Small intestine (tissue), 7 donors: ENCODE measurements around the gene SMAD3. TPM values are rescaled to one million over a fixed set of nuclear protein-coding genes. Genes with fewer than 3 reads are reported as not detected.
A peak's percentile ranks its signal among the peaks of the same experiment; 100 is the strongest.

Experiments used
- DNase-seq, 2 donors: peaks; one replicate each; pipeline versions ENCODE4 v3.0.0 to v3.0.0-alpha.2; 2013
- FAIRE-seq: peaks from 2 replicates; lab custom pipeline; 2012; peaks lifted over from hg19 to GRCh38; lab: Jason Lieb, UNC
- H3K27ac ChIP-seq, 3 donors: one replicate each; pipeline ENCODE4 v1.5.1; 2013; ENCODE audit warnings: low read length in 2 of 3, mild to moderate bottlenecking in 2 of 3, control low read depth in 1 of 3, inconsistent platforms in 1 of 3, low read depth in 1 of 3, moderate library complexity in 1 of 3
- H3K27me3 ChIP-seq, 3 donors: one replicate each; pipeline ENCODE4 v1.6.1; 2013; ENCODE audit warnings: low read length in 3 of 3, inconsistent platforms in 1 of 3; ENCODE audit not compliant: control insufficient read depth in 3 of 3, insufficient read depth in 3 of 3
- H3K36me3 ChIP-seq, 3 donors: one replicate each; pipeline ENCODE4 v1.6.1; 2013; ENCODE audit warnings: low read length in 3 of 3, inconsistent platforms in 1 of 3, low read depth in 1 of 3, mild to moderate bottlenecking in 1 of 3, moderate library complexity in 1 of 3; ENCODE audit not compliant: control insufficient read depth in 3 of 3, insufficient read depth in 2 of 3
- H3K4me1 ChIP-seq, 3 donors: one replicate each; pipeline ENCODE4 v1.6.1; 2013; ENCODE audit warnings: low read length in 2 of 3, inconsistent platforms in 1 of 3, low read depth in 1 of 3, mild to moderate bottlenecking in 1 of 3, moderate library complexity in 1 of 3; ENCODE audit not compliant: control insufficient read depth in 3 of 3, insufficient read depth in 2 of 3
- H3K4me3 ChIP-seq, 3 donors: one replicate each; pipeline ENCODE4 v1.5.1; 2013; ENCODE audit warnings: low read length in 3 of 3, control low read depth in 1 of 3, inconsistent platforms in 1 of 3, low read depth in 1 of 3, mild to moderate bottlenecking in 1 of 3, moderate library complexity in 1 of 3
- H3K9me3 ChIP-seq, 2 donors: one replicate each; pipeline ENCODE4 v1.6.1; 2013; ENCODE audit warnings: low read depth in 1 of 2, low read length in 1 of 2; ENCODE audit not compliant: control insufficient read depth in 2 of 2, insufficient read depth in 1 of 2
- WGBS, 3 donors: extraction: QIAGEN DNeasy Blood & Tissue Kit; methylation state at CpG; one replicate each; pipeline ENCODE4 v1.1.7; 2013; 5-methylcytosine and 5-hydroxymethylcytosine counted together
- polyA plus RNA-seq, 4 donors: library from polyadenylated mRNA; stranded (reverse) in 3 of 4; unstranded in 1 of 4; fragments of 200-250 nt in 3 of 4; fragments of 120-200 nt in 1 of 4; gene quantifications; one replicate each; pipeline versions ENCODE4 v1.2.1 to v1.2.3, GENCODE V29; 2013
- donor health status: healthy with polysubstance abuse.
- donor health status: control.
- donor health status: control.
- donor health status: Bipolar disorder and iron deficiency.
- donor health status: healthy.

SMAD3 gene
- polyA plus RNA-seq, 4 donors, result 11.6 to 33.2 (median 14.6) TPM

DNA sequence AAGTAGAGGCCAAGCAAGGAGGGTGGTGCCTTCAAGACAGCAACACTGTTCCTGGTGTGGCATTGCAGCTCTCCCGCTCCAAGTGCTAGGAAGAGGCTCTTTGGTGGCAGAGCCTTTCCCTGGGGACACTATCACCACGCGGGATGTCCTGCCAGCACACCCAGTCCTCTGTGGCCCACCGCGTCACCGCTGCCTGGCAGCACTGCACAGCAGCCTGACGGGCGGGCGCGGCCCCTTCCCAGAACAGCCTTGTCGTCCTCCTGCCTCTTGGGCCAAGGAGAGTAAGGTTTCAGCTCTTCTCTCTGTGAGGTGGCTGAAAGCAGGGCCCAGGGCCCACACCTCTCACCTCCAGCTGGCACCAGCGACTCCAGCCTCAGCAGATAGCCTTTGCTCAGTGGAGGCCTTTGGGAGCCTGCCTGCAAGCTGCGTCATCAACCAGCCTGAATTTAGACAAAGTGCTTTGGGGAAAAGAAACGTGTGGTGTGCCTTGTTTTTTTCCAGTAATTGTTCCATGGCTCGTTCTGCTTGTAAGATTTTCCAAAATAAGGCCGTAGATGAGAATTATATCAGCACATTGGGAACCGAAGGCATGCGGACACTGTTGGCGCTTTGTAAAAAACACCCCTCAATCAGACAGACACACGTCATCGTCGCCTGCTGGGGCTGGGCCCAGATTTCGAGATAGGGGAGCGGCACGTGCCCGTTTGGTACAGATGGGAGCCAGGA is 124.1 kb downstream of the SMAD3 start:
- Histone ChIP-seq H3K27ac (peak overlapping the region in 2 of 3 donors; percentile 49 to 51), H3K9me3 (no peaks in the 10 kb centered on the region), H3K4me1 (peaks cover 0 to 8% (median 7%) of the 10 kb centered on the region in 3 donors), H3K4me3 (no peak overlapping the region), H3K27me3 (no peaks in the 10 kb centered on the region), H3K36me3 (peaks cover 10 to 82% (median 13%) of the 10 kb centered on the region in 3 donors)
- DNase-seq (no peak), FAIRE-seq (no peak)
- WGBS, 3 donors, result 83 to 94% (median 94%) methylated on average over 23 to 26 of the region's 26 CpGs

DNA sequence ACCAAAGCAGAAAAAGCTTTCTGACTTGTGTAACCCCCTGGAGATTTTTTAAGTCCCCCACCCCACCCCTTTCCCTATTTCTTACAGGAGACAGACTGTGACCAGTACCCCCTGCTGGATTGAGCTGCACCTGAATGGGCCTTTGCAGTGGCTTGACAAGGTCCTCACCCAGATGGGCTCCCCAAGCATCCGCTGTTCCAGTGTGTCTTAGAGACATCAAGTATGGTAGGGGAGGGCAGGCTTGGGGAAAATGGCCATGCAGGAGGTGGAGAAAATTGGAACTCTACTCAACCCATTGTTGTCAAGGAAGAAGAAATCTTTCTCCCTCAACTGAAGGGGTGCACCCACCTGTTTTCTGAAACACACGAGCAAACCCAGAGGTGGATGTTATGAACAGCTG is 124.9 kb downstream of the SMAD3 start:
- Histone ChIP-seq H3K27me3 (no peaks in the 10 kb centered on the region), H3K4me3 (no peak overlapping the region), H3K9me3 (no peaks in the 10 kb centered on the region), H3K36me3 (peaks cover 9 to 81% (median 13%) of the 10 kb centered on the region in 3 donors), H3K4me1 (peaks cover 0 to 8% (median 7%) of the 10 kb centered on the region in 3 donors), H3K27ac (peak overlapping the region; percentile 3 to 68 (median 46))
- 56 to 82% (median 57%) methylated on average over 2 of the region's 2 CpGs for WGBS, 3 donors
- no peak for DNase-seq
- no peak for FAIRE-seq

DNA sequence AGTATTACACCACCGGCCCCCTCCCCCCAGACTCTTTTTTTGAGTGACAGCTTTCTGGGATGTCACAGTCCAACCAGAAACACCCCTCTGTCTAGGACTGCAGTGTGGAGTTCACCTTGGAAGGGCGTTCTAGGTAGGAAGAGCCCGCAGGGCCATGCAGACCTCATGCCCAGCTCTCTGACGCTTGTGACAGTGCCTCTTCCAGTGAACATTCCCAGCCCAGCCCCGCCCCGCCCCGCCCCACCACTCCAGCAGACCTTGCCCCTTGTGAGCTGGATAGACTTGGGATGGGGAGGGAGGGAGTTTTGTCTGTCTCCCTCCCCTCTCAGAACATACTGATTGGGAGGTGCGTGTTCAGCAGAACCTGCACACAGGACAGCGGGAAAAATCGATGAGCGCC is 125.4 kb downstream of the SMAD3 start:
- peak overlapping the region; percentile 3 to 68 (median 46) for H3K27ac ChIP-seq
- FAIRE-seq (no peak), DNase-seq (peak; percentile 73 to 87)
- WGBS, 3 donors, result 50 to 77% (median 51%) methylated on average over 11 of the region's 11 CpGs
- H3K27me3 ChIP-seq, result no peaks in the 10 kb centered on the region
- peaks cover 9 to 77% (median 14%) of the 10 kb centered on the region in 3 donors for H3K36me3 ChIP-seq
- no peaks in the 10 kb centered on the region for H3K9me3 ChIP-seq
- no peak overlapping the region for H3K4me3 ChIP-seq
- peaks cover 0 to 8% (median 7%) of the 10 kb centered on the region in 3 donors for H3K4me1 ChIP-seq

DNA sequence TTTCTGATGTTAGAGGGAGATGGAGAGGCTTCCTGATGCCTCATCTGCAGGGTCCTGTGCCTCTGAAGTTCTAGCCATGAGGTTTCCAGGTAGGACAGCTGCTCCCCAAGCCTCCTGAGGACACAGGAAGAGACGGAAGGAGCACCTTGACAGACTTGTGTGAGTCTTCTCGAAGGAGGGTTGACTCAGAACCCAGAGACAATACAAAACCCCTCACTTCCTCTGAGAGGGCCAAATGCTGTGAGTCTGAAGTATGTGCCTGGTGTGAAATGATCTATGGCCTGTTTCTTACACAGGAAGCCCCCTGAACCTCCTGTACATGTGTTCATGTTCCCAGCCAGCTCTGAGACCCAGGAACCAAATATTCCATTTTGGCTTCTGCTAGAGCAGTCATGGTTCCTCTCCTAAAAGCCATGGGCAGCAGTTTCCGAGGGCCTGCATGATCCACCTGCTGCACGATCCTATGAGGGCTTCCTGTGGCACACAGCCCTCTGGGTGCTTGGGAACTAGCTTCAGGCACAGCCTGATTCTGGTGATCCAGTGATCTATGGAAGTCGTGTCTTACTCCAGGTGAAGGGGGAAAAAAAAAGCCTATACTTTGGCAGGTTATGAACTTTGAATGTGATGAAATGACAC is 126.9 kb downstream of the SMAD3 start:
- 88 to 95% (median 93%) methylated on average over 5 of the region's 5 CpGs for WGBS, 3 donors
- no peaks in the 10 kb centered on the region for H3K9me3 ChIP-seq
- peaks cover 5 to 10% (median 7%) of the 10 kb centered on the region in 3 donors for H3K4me1 ChIP-seq
- H3K27ac ChIP-seq, result no peak overlapping the region
- FAIRE-seq (no peak), DNase-seq (no peak)
- no peaks in the 10 kb centered on the region for H3K27me3 ChIP-seq
- H3K36me3 ChIP-seq, result peaks cover 7 to 62% (median 13%) of the 10 kb centered on the region in 3 donors
- no peak overlapping the region for H3K4me3 ChIP-seq

DNA sequence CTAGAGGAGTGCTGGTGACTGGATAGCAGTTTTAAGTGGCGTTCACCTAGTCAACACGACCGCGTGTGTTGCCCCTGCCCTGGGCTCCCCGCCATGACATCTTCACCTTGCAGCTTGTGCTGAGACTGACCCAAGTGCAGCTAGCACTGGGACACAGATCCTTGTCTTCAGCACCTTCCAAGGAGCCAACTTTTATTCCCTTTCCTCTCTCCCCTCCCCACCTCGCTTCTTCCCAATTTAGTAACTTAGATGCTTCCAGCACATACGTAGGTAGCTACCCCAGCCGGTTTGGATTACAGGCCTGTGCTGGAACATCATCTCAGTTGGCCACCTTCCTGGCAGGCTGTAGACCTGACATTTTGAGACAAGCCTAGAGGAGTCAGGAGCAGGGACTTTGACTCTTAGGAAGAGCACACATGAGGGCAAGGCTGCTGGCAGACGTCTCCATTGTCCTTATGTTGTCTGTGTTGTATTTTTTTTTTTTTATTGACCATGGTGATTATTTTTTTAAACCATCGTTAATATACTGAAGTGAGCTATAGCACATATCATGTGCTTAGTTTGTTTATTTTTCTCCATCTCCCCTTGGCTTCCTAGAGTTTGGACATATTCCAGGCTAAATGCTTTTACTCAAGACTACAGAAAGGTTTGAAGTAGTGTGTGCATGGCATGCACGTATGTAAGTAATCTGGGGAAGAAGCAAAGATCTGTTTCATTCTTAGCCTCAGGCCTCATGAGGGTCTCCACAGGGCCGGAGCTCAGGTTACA is 128.0 kb downstream of the SMAD3 start:
- peak overlapping the region in 1 of 3 donors; percentile 23 for H3K27ac ChIP-seq
- WGBS, 3 donors, result 80 to 82% (median 81%) methylated on average over 12 of the region's 12 CpGs
- FAIRE-seq, result no peak

DNA sequence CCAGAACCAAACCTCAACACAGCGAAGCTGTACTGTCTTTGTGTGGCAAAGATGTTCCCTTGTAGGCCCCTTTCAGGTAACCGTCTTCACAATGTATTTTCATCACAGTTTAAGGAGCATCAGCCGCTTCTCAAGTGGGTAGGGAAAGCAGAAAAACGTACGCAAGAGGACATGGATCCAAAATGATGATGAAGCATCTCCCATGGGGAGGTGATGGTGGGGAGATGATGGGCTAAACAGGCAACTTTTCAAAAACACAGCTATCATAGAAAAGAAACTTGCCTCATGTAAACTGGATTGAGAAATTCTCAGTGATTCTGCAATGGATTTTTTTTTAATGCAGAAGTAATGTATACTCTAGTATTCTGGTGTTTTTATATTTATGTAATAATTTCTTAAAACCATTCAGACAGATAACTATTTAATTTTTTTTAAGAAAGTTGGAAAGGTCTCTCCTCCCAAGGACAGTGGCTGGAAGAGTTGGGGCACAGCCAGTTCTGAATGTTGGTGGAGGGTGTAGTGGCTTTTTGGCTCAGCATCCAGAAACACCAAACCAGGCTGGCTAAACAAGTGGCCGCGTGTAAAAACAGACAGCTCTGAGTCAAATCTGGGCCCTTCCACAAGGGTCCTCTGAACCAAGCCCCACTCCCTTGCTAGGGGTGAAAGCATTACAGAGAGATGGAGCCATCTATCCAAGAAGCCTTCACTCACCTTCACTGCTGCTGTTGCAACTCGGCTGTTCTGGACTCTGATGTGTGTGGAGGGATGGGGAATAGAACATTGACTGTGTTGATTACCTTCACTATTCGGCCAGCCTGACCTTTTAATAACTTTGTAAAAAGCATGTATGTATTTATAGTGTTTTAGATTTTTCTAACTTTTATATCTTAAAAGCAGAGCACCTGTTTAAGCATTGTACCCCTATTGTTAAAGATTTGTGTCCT is 129.0 kb downstream of the SMAD3 start:
- H3K27ac ChIP-seq, result peak overlapping the region in 1 of 3 donors; percentile 23
- H3K4me3 ChIP-seq, result no peak overlapping the region
- FAIRE-seq (no peak), DNase-seq (no peak)
- WGBS, 3 donors, result 82 to 93% (median 89%) methylated on average over 9 of the region's 9 CpGs
- no peaks in the 10 kb centered on the region for H3K9me3 ChIP-seq
- H3K36me3 ChIP-seq, result peaks cover 4 to 44% (median 7%) of the 10 kb centered on the region in 3 donors
- peaks cover 5 to 10% (median 7%) of the 10 kb centered on the region in 3 donors for H3K4me1 ChIP-seq
- no peaks in the 10 kb centered on the region for H3K27me3 ChIP-seq

More for the DNA sequence above, 128.0 kb downstream of the SMAD3 start:
- Histone ChIP-seq H3K27me3 (no peaks in the 10 kb centered on the region), H3K36me3 (peaks cover 7 to 51% (median 10%) of the 10 kb centered on the region in 3 donors), H3K9me3 (no peaks in the 10 kb centered on the region), H3K4me1 (peaks cover 5 to 10% (median 7%) of the 10 kb centered on the region in 3 donors), H3K4me3 (no peak overlapping the region)
- DNase-seq, result no peak

DNA sequence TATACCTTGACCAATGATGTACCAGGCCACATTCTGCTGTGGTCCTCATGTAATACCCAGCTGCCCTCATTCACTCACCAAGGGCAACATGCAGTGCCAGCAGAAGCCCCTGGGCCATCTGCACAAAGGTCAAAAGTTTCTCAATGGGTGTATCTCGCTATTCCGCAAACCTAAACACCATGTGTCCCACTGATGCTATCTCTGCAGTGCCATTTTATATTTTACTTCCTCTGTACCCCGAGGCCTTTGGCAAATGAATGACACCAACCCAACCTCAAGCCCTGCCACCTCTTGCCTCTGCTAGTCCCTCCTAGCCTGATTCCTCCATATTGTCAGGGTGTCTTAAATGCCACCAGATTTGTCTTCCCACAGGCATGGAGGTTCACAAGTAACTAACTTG is 129.9 kb downstream of the SMAD3 start:
- Histone ChIP-seq H3K27ac (no peak overlapping the region), H3K36me3 (peaks cover 4 to 35% (median 7%) of the 10 kb centered on the region in 3 donors), H3K4me1 (peaks cover 5 to 10% (median 5%) of the 10 kb centered on the region in 3 donors), H3K27me3 (no peaks in the 10 kb centered on the region), H3K4me3 (no peak overlapping the region), H3K9me3 (no peaks in the 10 kb centered on the region)
- WGBS, 3 donors, result 89 to 93% (median 93%) methylated on average over 3 of the region's 3 CpGs
- FAIRE-seq, result no peak
- DNase-seq, result no peak
